ENCODE measurements around the gene FSCN2.

- no peak for TF ChIP-seq EZH2 (IDR thresholded peaks at IDR 0.05; ENCODE audit: borderline replicate concordance, low read depth, low read length, severe bottlenecking)
- no peak for TF ChIP-seq MAX (IDR thresholded peaks at IDR 0.05; ENCODE audit: insufficient read depth, insufficient read length)
- no peak for TF ChIP-seq CTCF (IDR thresholded peaks at IDR 0.05; ENCODE audit: extremely low read depth in 1 of 2, insufficient read depth in 1 of 2, low read depth in 1 of 2, low read length in 2 of 2)
- peak; percentile 40 for TF ChIP-seq POLR2AphosphoS5 (IDR thresholded peaks at IDR 0.05; ENCODE audit: insufficient read depth, low read depth, low read length)
- peak; percentile 47 for TF ChIP-seq POLR2A (IDR thresholded peaks at IDR 0.05; ENCODE audit: low read depth, low read length)
- no peak for TF ChIP-seq MYC (IDR thresholded peaks at IDR 0.05; ENCODE audit: low read depth, low read length)
- TF ChIP-seq GATA2 (IDR thresholded peaks at IDR 0.05; ENCODE audit: insufficient read depth, insufficient read length, low read depth, low read length) = no peak
Measured at GRCh38 chr17:81509972-81510784, 18.0 kb upstream of the FSCN2 start.

Data from endothelial cell of umbilical vein (primary cell).